Stimulated activated CD4-positive, alpha-beta T cell treated with anti-CD3 and anti-CD28 coated beads, Interleukin-2, amount 100 ng/mL, for 24 hours (primary cell): ENCODE data around the gene RXRA.

Source experiments
- DNase-seq, 2 donors: peaks; one replicate each; pipeline ENCODE4 v3.0.0-alpha.2; 2020

The RXRA gene

GRCh38 chr9:134437403-134438194, 111.3 kb downstream of the RXRA start:
- no peak for DNase-seq

- DNase-seq: no peak
These were observed 112.0 kb downstream of the RXRA start for GRCh38 chr9:134438195-134438788.

- no peak for DNase-seq
These were observed 113.1 kb downstream of the RXRA start for GRCh38 chr9:134439368-134439784.

- no peak for DNase-seq
These were observed 114.5 kb downstream of the RXRA start for GRCh38 chr9:134440636-134441226.

GRCh38 chr9:134441227-134442084, 115.2 kb downstream of the RXRA start:
- DNase-seq: no peak

GRCh38 chr9:134442085-134442474, 115.8 kb downstream of the RXRA start:
- DNase-seq: no peak

GRCh38 chr9:134442486-134443173, 116.4 kb downstream of the RXRA start:
- DNase-seq: no peak

GRCh38 chr9:134443174-134444037, 117.2 kb downstream of the RXRA start:
- DNase-seq: peak; percentile 86 to 87

GRCh38 chr9:134444038-134444315, 117.7 kb downstream of the RXRA start:
- DNase-seq: no peak

GRCh38 chr9:134445000-134445399, 118.7 kb downstream of the RXRA start:
- DNase-seq: no peak

GRCh38 chr9:134449180-134449916, 123.1 kb downstream of the RXRA start:
- DNase-seq: peak; percentile 84

GRCh38 chr9:134451700-134452458, 125.6 kb downstream of the RXRA start:
- DNase-seq: no peak

- no peak for DNase-seq
These were observed 126.5 kb downstream of the RXRA start for GRCh38 chr9:134452728-134453127.

- DNase-seq: no peak
These were observed 127.7 kb downstream of the RXRA start for GRCh38 chr9:134453776-134454475.

- DNase-seq: no peak
These were observed 128.2 kb downstream of the RXRA start for GRCh38 chr9:134454476-134454857.

- no peak for DNase-seq
These were observed 128.8 kb downstream of the RXRA start for GRCh38 chr9:134455021-134455471.

- no peak for DNase-seq
These were observed 129.3 kb downstream of the RXRA start for GRCh38 chr9:134455537-134455933.

- DNase-seq: peak; percentile 67 to 71
These were observed 129.9 kb downstream of the RXRA start for GRCh38 chr9:134455934-134456755.
